Suppressor macrophage treated with lipopolysaccharide for 1 hour (primary cell): ENCODE data around the gene ADAP1.
"Not testable (repeated sequence)": the region's sequence is repeated elsewhere in the genome, so short reads cannot be mapped to it uniquely, and the experiment has no call there.

Experiments
- DNase-seq, 3 donors: peaks; one replicate each; pipeline ENCODE4 v3.0.0-alpha.2; 2020 to 2022

Gene ADAP1

GRCh38 chr7:974172-974571 is 19.7 kb upstream of the ADAP1 start:
- DNase-seq = peak in 2 of 3 donors; percentile 17 to 21

- no peak for DNase-seq
Measured at GRCh38 chr7:973312-973711, 18.8 kb upstream of the ADAP1 start.

- DNase-seq = no peak
Measured at GRCh38 chr7:972676-973309, 18.3 kb upstream of the ADAP1 start.

- no peak for DNase-seq
Measured at GRCh38 chr7:972110-972509, 17.6 kb upstream of the ADAP1 start.

DNA sequence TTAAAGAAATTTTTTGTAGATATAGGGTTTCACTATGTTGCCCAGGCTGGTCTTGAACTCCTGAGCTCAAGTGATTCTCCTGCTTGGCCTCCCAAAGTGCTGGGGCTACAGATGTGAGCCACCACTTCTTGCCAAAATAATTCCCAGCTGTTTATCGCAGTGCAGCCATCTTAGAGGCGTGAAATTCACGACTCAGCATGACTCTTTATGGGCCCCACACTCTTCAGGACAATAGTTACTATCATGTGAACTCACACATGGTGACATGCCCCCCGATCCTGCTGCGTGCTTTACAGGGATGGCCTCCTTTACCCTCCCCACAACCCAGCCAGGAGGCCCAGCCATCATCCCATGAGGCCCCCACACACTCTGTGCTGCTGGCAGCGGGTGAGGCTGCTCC is 16.3 kb upstream of the ADAP1 start:
- DNase-seq = no peak

GRCh38 chr7:969403-969802 is 14.9 kb upstream of the ADAP1 start:
- no peak for DNase-seq

- DNase-seq = peak in 2 of 3 donors; percentile 46 to 53
Measured at GRCh38 chr7:968205-969105, 14.0 kb upstream of the ADAP1 start.

- no peak for DNase-seq
Measured at GRCh38 chr7:967361-968082, 13.0 kb upstream of the ADAP1 start.

DNA sequence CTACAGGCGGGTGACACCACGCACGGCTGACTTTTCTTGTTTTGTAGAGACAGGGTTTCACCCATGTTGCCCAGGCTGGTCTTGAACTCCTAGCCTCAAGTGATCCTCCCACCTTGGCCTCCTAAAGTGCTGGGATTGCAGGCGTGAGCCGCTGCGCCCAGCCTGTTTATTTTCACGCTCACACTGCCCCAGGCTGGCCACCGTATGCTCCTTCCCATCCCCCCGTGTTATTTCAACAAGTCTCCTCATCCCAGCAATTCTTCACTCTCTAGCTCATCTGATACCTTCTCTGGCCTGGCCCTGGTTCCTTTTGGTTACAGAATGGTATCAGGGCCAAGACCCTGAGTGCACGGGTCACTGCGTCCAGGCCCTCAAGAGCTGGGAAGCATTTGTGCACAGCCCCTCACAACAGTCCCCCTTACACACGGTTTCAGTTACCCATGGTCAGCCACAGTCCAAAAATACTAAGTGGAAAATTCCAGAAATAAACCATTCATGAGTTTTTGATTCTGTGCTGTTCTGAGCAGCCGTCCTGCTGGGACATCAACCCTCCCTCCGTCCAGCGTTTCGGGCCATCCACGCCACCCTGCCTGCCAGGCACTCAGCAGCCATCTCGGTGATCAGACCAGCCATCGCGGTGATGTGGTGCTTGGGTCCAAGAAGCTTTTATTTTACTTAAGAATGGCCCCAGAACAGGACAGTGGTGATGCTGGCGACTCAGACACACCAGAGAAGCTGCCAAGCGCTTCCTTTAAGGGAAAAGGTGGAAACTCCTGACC is 12.0 kb upstream of the ADAP1 start:
- DNase-seq = no peak

GRCh38 chr7:964401-965231 is 10.1 kb upstream of the ADAP1 start:
- DNase-seq = peak; percentile 47 to 63 (median 51)

DNA sequence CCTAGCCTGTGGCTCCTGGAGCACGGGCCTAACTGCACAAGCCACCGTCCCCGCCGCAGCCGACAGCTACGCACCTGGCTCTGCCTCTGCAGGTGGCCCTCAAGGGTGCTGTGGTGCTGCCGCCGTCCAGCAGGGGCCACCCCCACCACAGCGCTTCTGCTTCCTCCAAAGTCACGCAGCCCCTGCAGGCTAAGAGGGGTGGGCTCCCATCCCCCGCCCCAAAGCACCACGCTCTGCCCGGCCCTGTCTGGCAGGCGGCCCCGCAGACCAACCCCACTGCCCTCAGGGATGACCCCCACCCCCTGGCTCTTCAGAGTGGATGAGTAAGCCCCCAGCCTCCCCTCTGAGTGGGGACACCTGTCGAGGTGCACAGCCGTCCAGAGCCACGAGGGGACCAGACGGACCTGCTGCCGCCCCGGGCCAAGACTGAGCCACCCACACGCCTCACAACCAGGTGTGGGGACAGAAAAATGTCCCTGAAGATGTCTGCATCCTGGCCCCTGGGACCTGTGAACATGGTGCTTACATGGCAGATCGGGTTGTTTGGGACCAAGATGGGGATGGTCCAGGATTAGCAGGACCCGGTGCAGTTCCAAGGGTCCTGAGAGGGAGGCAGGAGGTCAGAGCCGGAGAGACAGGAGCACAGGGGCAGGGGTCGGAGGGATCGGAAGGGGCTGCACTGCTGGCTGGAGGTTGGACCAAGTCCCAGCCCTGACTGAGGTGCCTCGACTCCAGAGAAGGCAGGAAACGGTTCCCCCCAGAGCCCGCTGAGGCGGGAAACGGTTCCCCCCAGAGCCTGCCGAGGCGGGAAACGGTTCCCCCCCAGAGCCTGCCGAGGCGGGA is 9.0 kb upstream of the ADAP1 start:
- no peak for DNase-seq

GRCh38 chr7:962401-963081 is 8.1 kb upstream of the ADAP1 start:
- no peak for DNase-seq

DNA sequence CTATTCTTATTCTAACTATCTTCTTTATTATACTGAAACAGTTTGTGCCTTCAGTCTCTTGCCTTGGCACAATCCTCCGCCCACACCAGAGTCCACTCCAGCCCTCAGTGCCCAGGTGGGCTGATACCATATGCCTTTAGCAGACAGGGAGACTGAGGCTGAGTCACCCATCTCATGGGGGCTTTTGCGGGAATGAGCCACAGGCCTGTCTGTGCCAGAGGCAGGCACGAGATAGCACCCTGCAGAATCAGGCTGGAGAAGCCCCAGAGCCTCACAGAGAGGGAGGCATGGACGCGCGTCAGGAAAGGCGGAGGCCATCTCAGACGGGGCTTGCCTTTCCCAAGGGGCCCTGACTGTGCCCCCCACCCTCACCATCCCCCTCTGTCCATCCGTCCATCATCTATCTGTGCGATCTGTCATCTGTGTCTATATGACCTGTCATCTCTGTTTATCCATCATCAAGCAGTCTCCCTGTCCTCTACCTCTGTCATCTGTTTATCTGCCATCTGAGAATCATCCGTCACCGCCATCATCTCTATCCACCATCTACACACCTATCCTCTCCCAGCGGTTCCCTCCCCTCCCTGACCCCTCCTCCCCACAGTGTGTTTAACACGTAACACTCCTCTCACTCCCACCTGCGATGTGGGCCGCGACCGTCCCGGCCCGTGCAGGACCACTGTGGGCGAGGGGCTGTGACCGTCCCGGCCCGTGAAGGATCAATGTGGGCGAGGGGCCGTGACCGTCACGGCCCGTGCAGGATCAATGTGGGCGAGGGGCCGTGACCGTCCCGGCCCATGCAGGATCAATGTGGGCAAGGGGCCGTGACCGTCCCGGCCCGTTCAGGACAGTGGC is 7.3 kb upstream of the ADAP1 start:
- no peak for DNase-seq

- DNase-seq = not testable (repeated sequence)
Measured at GRCh38 chr7:960972-961371, 6.5 kb upstream of the ADAP1 start.

DNA sequence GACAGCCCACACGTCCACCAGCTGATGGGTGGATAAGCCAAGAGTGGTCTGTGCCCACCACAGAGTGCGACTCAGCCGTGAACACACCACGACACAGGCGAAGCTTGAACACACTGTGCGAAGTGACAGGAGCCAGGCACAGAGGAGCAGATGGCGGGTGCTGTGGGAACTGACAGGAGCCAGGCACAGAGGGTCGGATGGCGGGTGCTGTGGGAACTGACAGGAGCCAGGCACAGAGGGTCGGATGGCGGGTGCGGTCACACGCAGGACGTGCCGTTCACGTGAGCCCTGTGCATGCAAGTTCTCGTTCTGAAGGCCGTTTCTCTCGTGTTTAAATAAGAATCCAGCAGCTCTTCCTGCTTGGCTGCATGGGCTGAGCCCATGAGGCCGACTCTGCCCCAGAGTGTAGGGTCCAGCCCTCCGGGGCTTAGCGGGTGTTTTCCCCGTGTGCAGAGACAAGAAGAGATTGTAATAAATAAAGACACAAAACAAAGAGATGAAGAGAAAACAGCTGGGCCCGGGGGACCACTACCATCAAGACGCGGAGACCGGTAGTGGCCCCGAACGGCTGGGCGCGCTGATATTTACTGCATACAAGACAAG is 5.9 kb upstream of the ADAP1 start:
- no peak for DNase-seq

DNA sequence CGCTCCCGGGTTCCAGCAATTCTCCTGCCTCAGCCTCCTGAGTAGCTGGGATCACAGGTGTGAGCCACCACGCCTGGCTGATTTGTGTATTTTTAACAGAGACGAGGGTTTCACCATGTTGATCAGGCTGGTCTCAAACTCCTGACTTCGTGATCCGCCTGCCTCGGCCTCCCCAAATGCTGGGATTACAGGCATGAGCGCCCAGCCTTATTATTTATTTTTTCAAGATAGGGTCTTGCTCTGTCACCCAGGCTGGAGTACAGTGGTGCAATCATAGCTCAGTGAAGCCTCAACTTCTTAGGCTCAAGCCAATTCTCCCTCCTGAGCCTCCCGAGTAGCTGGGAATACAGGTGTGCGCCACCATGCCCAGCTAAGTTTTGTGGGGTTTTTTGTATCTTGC is 5.3 kb upstream of the ADAP1 start:
- DNase-seq = not testable (repeated sequence)

- no peak for DNase-seq
Measured at GRCh38 chr7:959271-959670, 4.8 kb upstream of the ADAP1 start.

- no peak for DNase-seq
Measured at GRCh38 chr7:958221-959200, 4.0 kb upstream of the ADAP1 start.
